Hematopoietic multipotent progenitor cell (in vitro differentiated cells): Measurements from ENCODE around the gene ASTN2. TPM values are rescaled to one million over a fixed set of nuclear protein-coding genes. Genes with fewer than 3 reads are reported as not detected.
A peak's percentile ranks its signal among the peaks of the same experiment; 100 is the strongest.

Source experiments
- DNase-seq, 3 donors: peaks; one replicate each; pipeline ENCODE4 v3.0.0-alpha.2; 2011 to 2015; ENCODE audit warnings: low read depth in 2 of 3, low spot score in 2 of 3
- total RNA-seq: library from RNA; depleted of rRNA; stranded (reverse); fragments of >200 nt; gene quantifications from one replicate; pipeline ENCODE4 v1.2.3, GENCODE V29; 2012

The ASTN2 gene
- total RNA-seq, 1 donor = 1.3 TPM

GRCh38 chr9:117414220-117414905 lies 494 bp downstream of the ASTN2 start:
- DNase-seq = peak in 2 of 3 donors; percentile 17 to 18

- DNase-seq = peak in 2 of 3 donors; percentile 9 to 43
Observed at GRCh38 chr9:117413346-117414219, 1.3 kb downstream of the ASTN2 start.

GRCh38 chr9:117412841-117413240 lies 2.0 kb downstream of the ASTN2 start:
- DNase-seq = no peak

GRCh38 chr9:117412006-117412715 lies 2.7 kb downstream of the ASTN2 start:
- no peak for DNase-seq

GRCh38 chr9:117411547-117411946 lies 3.3 kb downstream of the ASTN2 start:
- DNase-seq = peak in 2 of 3 donors; percentile 18 to 40

GRCh38 chr9:117409321-117409720 lies 5.5 kb downstream of the ASTN2 start:
- no peak for DNase-seq

GRCh38 chr9:117407436-117408022 lies 7.3 kb downstream of the ASTN2 start:
- DNase-seq = no peak

- DNase-seq = no peak
Observed at GRCh38 chr9:117405950-117406705, 8.7 kb downstream of the ASTN2 start.

GRCh38 chr9:117403848-117404247 lies 11.0 kb downstream of the ASTN2 start:
- no peak for DNase-seq

- DNase-seq = no peak
Observed at GRCh38 chr9:117403403-117403811, 11.4 kb downstream of the ASTN2 start.

GRCh38 chr9:117400171-117400570 lies 14.7 kb downstream of the ASTN2 start:
- DNase-seq = no peak

- no peak for DNase-seq
Observed at GRCh38 chr9:117395151-117395650, 19.7 kb downstream of the ASTN2 start.

- no peak for DNase-seq
Observed at GRCh38 chr9:117394655-117395054, 20.2 kb downstream of the ASTN2 start.

GRCh38 chr9:117392992-117393391 lies 21.9 kb downstream of the ASTN2 start:
- DNase-seq = no peak

GRCh38 chr9:117387422-117387821 lies 27.4 kb downstream of the ASTN2 start:
- DNase-seq = no peak

GRCh38 chr9:117379341-117379740 lies 35.5 kb downstream of the ASTN2 start:
- no peak for DNase-seq

- no peak for DNase-seq
Observed at GRCh38 chr9:117377046-117377445, 37.8 kb downstream of the ASTN2 start.

- no peak for DNase-seq
Observed at GRCh38 chr9:117375956-117376355, 38.9 kb downstream of the ASTN2 start.

GRCh38 chr9:117374076-117374725 lies 40.7 kb downstream of the ASTN2 start:
- DNase-seq = no peak
